ENCODE measurements around the gene H3-3A.

H3-3A gene

DNA sequence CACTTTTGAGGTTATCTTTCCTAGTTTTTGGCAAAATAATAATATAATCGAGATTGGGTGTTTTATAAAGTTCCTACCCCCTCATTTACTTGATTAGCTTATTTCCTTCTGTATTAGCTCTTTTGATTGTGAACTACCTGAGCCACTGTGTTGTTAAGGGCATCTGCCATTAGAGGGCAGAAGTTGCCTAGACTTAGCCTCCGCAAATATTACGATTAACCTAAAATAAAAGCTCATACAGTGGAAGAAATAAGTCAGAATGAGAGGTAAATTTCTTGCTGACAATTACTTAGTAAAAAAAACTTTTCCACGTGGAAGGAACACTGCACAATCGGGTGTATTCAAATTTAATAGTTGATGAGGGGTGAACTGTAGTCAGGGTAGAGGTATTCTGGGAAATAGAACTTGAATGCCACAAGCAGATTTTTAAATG is 2.3 kb downstream of the H3-3A start:
- no peaks in the 10 kb centered on the region for H3K9me3 ChIP-seq (ENCODE audit: control insufficient read depth in 2 of 2, low read length in 2 of 2)
- H3K4me3 ChIP-seq (ENCODE audit: low read length in 2 of 2) = peak overlapping the region; percentile 89 to 96
- H3K27ac ChIP-seq (ENCODE audit: low read length) = no peak overlapping the region
- H3K9ac ChIP-seq (ENCODE audit: low read length in 2 of 2) = peak overlapping the region in 1 of 2 donors; percentile 29
- no peaks in the 10 kb centered on the region for H3K27me3 ChIP-seq (ENCODE audit: control insufficient read depth in 1 of 2, insufficient read depth in 2 of 2, low read length in 2 of 2)
- H3K36me3 ChIP-seq (ENCODE audit: control insufficient read depth in 2 of 2, insufficient read depth in 2 of 2, low read length in 2 of 2) = peaks cover 9 to 11% of the 10 kb centered on the region in 2 donors
- peaks cover 32% of the 10 kb centered on the region for H3K4me1 ChIP-seq (ENCODE audit: control insufficient read depth, insufficient read depth, low read length)

DNA sequence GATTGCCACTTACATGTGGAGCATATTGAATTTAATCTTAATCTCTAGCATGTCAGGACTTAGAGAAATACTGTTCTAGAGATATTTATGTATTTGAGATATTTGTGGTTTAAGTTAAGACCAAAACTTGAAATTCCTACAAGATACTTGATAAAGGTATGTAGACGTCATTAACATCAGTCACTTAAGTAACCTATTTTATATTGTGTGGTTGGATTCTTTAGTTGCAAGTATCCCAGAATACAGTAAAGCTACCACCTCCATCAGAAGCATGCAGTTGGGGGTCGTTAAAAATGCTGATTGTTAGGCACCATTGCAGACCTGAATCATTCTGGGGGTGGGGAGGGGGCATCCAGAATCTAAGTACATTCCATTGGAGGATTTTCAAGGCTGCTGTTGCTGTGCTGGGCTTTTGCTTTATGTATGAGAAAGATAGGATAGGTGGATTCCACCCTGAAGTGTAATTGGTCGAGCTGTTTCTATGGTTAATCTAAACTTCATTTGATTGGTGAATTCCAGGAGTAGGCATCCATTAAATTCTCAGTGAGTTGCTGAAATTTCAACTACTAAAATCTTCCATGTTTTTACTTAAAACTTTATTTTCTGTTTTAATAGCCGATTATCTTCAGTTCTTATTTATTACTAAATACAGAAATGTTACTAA is 4.0 kb downstream of the H3-3A start:
- Histone ChIP-seq H3K27ac (ENCODE audit: low read length) (no peak overlapping the region), H3K4me1 (ENCODE audit: control insufficient read depth, insufficient read depth, low read length) (peaks cover 30% of the 10 kb centered on the region), H3K4me3 (ENCODE audit: low read length in 2 of 2) (no peak overlapping the region), H3K36me3 (ENCODE audit: control insufficient read depth in 2 of 2, insufficient read depth in 2 of 2, low read length in 2 of 2) (peaks cover 9 to 13% of the 10 kb centered on the region in 2 donors), H3K9ac (ENCODE audit: low read length in 2 of 2) (peak overlapping the region in 1 of 2 donors; percentile 36), H3K27me3 (ENCODE audit: control insufficient read depth in 1 of 2, insufficient read depth in 2 of 2, low read length in 2 of 2) (no peaks in the 10 kb centered on the region), H3K9me3 (ENCODE audit: control insufficient read depth in 2 of 2, low read length in 2 of 2) (no peaks in the 10 kb centered on the region)

- Histone ChIP-seq H3K36me3 (ENCODE audit: control insufficient read depth in 2 of 2, insufficient read depth in 2 of 2, low read length in 2 of 2) (peaks cover 16 to 23% of the 10 kb centered on the region in 2 donors), H3K9ac (ENCODE audit: low read length in 2 of 2) (no peak overlapping the region), H3K9me3 (ENCODE audit: control insufficient read depth in 2 of 2, low read length in 2 of 2) (no peaks in the 10 kb centered on the region), H3K27ac (ENCODE audit: low read length) (no peak overlapping the region), H3K27me3 (ENCODE audit: control insufficient read depth in 1 of 2, insufficient read depth in 2 of 2, low read length in 2 of 2) (no peaks in the 10 kb centered on the region), H3K4me3 (ENCODE audit: low read length in 2 of 2) (no peak overlapping the region), H3K4me1 (ENCODE audit: control insufficient read depth, insufficient read depth, low read length) (peaks cover 26% of the 10 kb centered on the region)
Measured at GRCh38 chr1:226069811-226070489, 7.4 kb downstream of the H3-3A start.

DNA sequence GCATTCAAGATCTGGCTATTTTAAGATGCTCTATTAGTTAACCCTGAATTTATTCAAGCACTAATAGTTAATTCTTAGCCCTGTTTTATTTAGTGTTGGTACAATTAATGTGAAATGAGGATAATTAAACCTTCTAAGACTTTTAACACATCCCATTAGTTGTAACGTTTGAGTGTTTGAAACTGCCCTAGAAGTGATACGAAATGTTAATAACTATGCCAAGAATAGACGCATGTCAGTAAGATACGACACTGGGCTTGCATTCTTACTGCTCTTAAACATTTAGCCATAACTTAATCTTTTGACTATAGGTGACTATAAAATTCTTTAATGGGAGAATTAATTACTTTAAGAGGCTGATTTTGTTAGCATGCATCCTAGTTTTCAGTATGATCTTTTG is 9.8 kb downstream of the H3-3A start:
- no peaks in the 10 kb centered on the region for H3K9me3 ChIP-seq (ENCODE audit: control insufficient read depth in 2 of 2, low read length in 2 of 2)
- H3K4me1 ChIP-seq (ENCODE audit: control insufficient read depth, insufficient read depth, low read length) = peaks cover 5% of the 10 kb centered on the region
- H3K4me3 ChIP-seq (ENCODE audit: low read length in 2 of 2) = no peak overlapping the region
- no peak overlapping the region for H3K9ac ChIP-seq (ENCODE audit: low read length in 2 of 2)
- H3K27me3 ChIP-seq (ENCODE audit: control insufficient read depth in 1 of 2, insufficient read depth in 2 of 2, low read length in 2 of 2) = no peaks in the 10 kb centered on the region
- no peak overlapping the region for H3K27ac ChIP-seq (ENCODE audit: low read length)
- H3K36me3 ChIP-seq (ENCODE audit: control insufficient read depth in 2 of 2, insufficient read depth in 2 of 2, low read length in 2 of 2) = peaks cover 18 to 20% of the 10 kb centered on the region in 2 donors

DNA sequence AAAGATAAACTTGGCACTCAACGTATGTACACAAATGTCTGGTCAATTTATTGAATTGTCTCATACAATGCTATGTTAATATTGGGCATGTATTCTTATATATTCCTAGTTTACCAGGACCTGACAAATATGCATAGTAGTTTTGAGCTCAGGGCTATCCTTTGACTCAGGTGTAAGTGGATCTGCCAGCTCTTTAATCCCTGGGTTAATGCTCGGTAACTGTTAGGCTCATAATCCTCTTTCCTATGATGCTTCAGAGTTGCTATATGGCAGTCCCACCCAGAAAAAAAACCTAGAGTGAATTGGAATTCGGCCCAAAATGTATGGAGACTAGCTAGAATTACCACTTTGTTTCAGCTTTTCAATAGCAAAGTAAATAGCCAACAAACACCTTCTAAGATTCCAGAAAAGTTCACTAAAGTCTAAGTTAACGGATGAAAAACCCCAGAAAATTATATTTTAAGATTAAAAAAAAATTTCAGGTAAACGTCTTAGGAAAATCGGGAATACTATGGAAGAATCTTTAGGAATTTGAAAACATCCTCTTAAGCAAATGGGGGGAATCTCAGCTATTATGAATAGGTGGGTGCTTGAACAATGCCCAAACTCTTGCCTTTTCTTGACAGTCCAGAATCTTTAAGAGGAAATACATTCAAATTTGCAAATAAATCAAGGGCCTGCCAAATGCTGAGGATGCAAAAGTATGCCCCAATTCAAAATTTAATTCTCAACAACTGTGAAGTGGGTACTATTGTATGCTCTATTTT is 10.9 kb downstream of the H3-3A start:
- H3K4me3 ChIP-seq (ENCODE audit: low read length in 2 of 2) = no peak overlapping the region
- no peak overlapping the region for H3K27ac ChIP-seq (ENCODE audit: low read length)
- H3K4me1 ChIP-seq (ENCODE audit: control insufficient read depth, insufficient read depth, low read length) = peaks cover under 1% of the 10 kb centered on the region
- peaks cover 13 to 16% of the 10 kb centered on the region in 2 donors for H3K36me3 ChIP-seq (ENCODE audit: control insufficient read depth in 2 of 2, insufficient read depth in 2 of 2, low read length in 2 of 2)
- H3K9me3 ChIP-seq (ENCODE audit: control insufficient read depth in 2 of 2, low read length in 2 of 2) = no peaks in the 10 kb centered on the region
- H3K9ac ChIP-seq (ENCODE audit: low read length in 2 of 2) = no peak overlapping the region
- H3K27me3 ChIP-seq (ENCODE audit: control insufficient read depth in 1 of 2, insufficient read depth in 2 of 2, low read length in 2 of 2) = no peaks in the 10 kb centered on the region

GRCh38 chr1:226074046-226074445 is 11.5 kb downstream of the H3-3A start:
- Histone ChIP-seq H3K36me3 (ENCODE audit: control insufficient read depth in 2 of 2, insufficient read depth in 2 of 2, low read length in 2 of 2) (peaks cover 10 to 14% of the 10 kb centered on the region in 2 donors), H3K9me3 (ENCODE audit: control insufficient read depth in 2 of 2, low read length in 2 of 2) (no peaks in the 10 kb centered on the region), H3K9ac (ENCODE audit: low read length in 2 of 2) (no peak overlapping the region), H3K4me1 (ENCODE audit: control insufficient read depth, insufficient read depth, low read length) (no peaks in the 10 kb centered on the region), H3K27me3 (ENCODE audit: control insufficient read depth in 1 of 2, insufficient read depth in 2 of 2, low read length in 2 of 2) (no peaks in the 10 kb centered on the region), H3K27ac (ENCODE audit: low read length) (no peak overlapping the region), H3K4me3 (ENCODE audit: low read length in 2 of 2) (no peak overlapping the region)

DNA sequence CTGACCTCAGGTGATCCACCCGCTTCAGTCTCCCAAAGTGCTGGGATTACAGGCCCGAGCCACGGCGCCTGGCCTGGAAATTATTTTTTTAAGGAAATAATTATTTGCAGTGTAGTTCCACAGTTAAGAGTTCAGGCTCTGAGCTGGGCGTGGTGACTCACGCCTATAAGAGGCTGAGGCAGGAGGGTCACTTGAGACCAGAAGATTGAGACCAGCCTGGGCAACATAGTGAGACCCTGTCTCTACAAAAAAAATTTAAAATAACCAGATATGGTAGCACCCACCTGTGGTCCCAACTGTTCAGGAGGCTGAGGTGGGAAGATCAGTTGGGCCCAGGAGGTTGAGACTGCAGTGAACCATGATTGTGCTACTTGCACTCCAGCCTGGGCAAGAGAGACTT is 13.9 kb downstream of the H3-3A start:
- H3K9ac ChIP-seq (ENCODE audit: low read length in 2 of 2) = no peak overlapping the region
- no peak overlapping the region for H3K4me3 ChIP-seq (ENCODE audit: low read length in 2 of 2)
- no peaks in the 10 kb centered on the region for H3K4me1 ChIP-seq (ENCODE audit: control insufficient read depth, insufficient read depth, low read length)
- H3K36me3 ChIP-seq (ENCODE audit: control insufficient read depth in 2 of 2, insufficient read depth in 2 of 2, low read length in 2 of 2) = peaks cover 10% of the 10 kb centered on the region in 2 donors
- H3K9me3 ChIP-seq (ENCODE audit: control insufficient read depth in 2 of 2, low read length in 2 of 2) = no peaks in the 10 kb centered on the region
- H3K27me3 ChIP-seq (ENCODE audit: control insufficient read depth in 1 of 2, insufficient read depth in 2 of 2, low read length in 2 of 2) = no peaks in the 10 kb centered on the region
- no peak overlapping the region for H3K27ac ChIP-seq (ENCODE audit: low read length)

GRCh38 chr1:226078374-226078773 is 15.9 kb downstream of the H3-3A start:
- Histone ChIP-seq H3K4me3 (ENCODE audit: low read length in 2 of 2) (no peak overlapping the region), H3K9ac (ENCODE audit: low read length in 2 of 2) (no peak overlapping the region), H3K4me1 (ENCODE audit: control insufficient read depth, insufficient read depth, low read length) (peaks cover 8% of the 10 kb centered on the region), H3K27ac (ENCODE audit: low read length) (no peak overlapping the region), H3K9me3 (ENCODE audit: control insufficient read depth in 2 of 2, low read length in 2 of 2) (no peaks in the 10 kb centered on the region), H3K27me3 (ENCODE audit: control insufficient read depth in 1 of 2, insufficient read depth in 2 of 2, low read length in 2 of 2) (no peaks in the 10 kb centered on the region), H3K36me3 (ENCODE audit: control insufficient read depth in 2 of 2, insufficient read depth in 2 of 2, low read length in 2 of 2) (peaks cover 0 to 3% of the 10 kb centered on the region in 2 donors)

GRCh38 chr1:226082587-226082917 is 20.0 kb downstream of the H3-3A start:
- H3K4me3 ChIP-seq (ENCODE audit: low read length in 2 of 2) = peak overlapping the region; percentile 75 to 81
- H3K9ac ChIP-seq (ENCODE audit: low read length in 2 of 2) = peak overlapping the region; percentile 55 to 67
- H3K27me3 ChIP-seq (ENCODE audit: control insufficient read depth in 1 of 2, insufficient read depth in 2 of 2, low read length in 2 of 2) = no peaks in the 10 kb centered on the region
- no peaks in the 10 kb centered on the region for H3K9me3 ChIP-seq (ENCODE audit: control insufficient read depth in 2 of 2, low read length in 2 of 2)
- peak overlapping the region; percentile 46 for H3K27ac ChIP-seq (ENCODE audit: low read length)
- H3K36me3 ChIP-seq (ENCODE audit: control insufficient read depth in 2 of 2, insufficient read depth in 2 of 2, low read length in 2 of 2) = no peaks in the 10 kb centered on the region
- H3K4me1 ChIP-seq (ENCODE audit: control insufficient read depth, insufficient read depth, low read length) = peaks cover 15% of the 10 kb centered on the region

GRCh38 chr1:226082959-226083301 is 20.4 kb downstream of the H3-3A start:
- Histone ChIP-seq H3K27ac (ENCODE audit: low read length) (peak overlapping the region; percentile 46), H3K4me1 (ENCODE audit: control insufficient read depth, insufficient read depth, low read length) (peaks cover 15% of the 10 kb centered on the region), H3K4me3 (ENCODE audit: low read length in 2 of 2) (peak overlapping the region; percentile 75 to 81), H3K36me3 (ENCODE audit: control insufficient read depth in 2 of 2, insufficient read depth in 2 of 2, low read length in 2 of 2) (no peaks in the 10 kb centered on the region), H3K27me3 (ENCODE audit: control insufficient read depth in 1 of 2, insufficient read depth in 2 of 2, low read length in 2 of 2) (no peaks in the 10 kb centered on the region), H3K9me3 (ENCODE audit: control insufficient read depth in 2 of 2, low read length in 2 of 2) (no peaks in the 10 kb centered on the region), H3K9ac (ENCODE audit: low read length in 2 of 2) (peak overlapping the region; percentile 55 to 67)

Measured in stomach smooth muscle (tissue), 2 donors.